Parathyroid adenoma (tissue), 2 donors: ENCODE results near the gene MVP.

ENCODE experiments used
- H2AFZ ChIP-seq: fragments of 300-600 bp; sonication (generic); one replicate; pipeline ENCODE4 v1.7.0; 2017; ENCODE audit warnings: antibody characterized with exemption, mild to moderate bottlenecking
- H3K27ac ChIP-seq: fragments of 300-600 bp; sonication (generic); one replicate; pipeline ENCODE4 v1.7.0; 2017
- H3K27me3 ChIP-seq: fragments of 300-600 bp; sonication (generic); one replicate; pipeline ENCODE4 v1.7.0; 2017; ENCODE audit warnings: low read length; ENCODE audit not compliant: control insufficient read depth, insufficient read depth
- H3K36me3 ChIP-seq: fragments of 300-600 bp; sonication (generic); one replicate; pipeline ENCODE4 v1.7.0; 2017; ENCODE audit warnings: low read length; ENCODE audit not compliant: control insufficient read depth, insufficient read depth
- H3K4me1 ChIP-seq: fragments of 300-600 bp; sonication (generic); one replicate; pipeline ENCODE4 v1.7.0; 2017; ENCODE audit warnings: control low read depth
- H3K4me2 ChIP-seq: fragments of 300-600 bp; sonication (generic); one replicate; pipeline ENCODE4 v1.7.0; 2017; ENCODE audit warnings: low read length
- H3K4me3 ChIP-seq: fragments of 300-600 bp; sonication (generic); one replicate; pipeline ENCODE4 v1.7.0; 2017; ENCODE audit warnings: low read depth, low read length
- H3K79me2 ChIP-seq: fragments of 300-600 bp; sonication (generic); one replicate; pipeline ENCODE4 v1.7.0; 2017; ENCODE audit warnings: control low read depth
- H3K9ac ChIP-seq: fragments of 300-600 bp; sonication (generic); one replicate; pipeline ENCODE4 v1.7.0; 2017; ENCODE audit warnings: mild to moderate bottlenecking
- H3K9me3 ChIP-seq: fragments of 300-600 bp; sonication (generic); one replicate; pipeline ENCODE4 v1.7.0; 2017; ENCODE audit warnings: low read length; ENCODE audit not compliant: control insufficient read depth
- TF ChIP-seq, protein P1 (sequence below): fragments of 300-600 bp; sonication (generic); IDR thresholded peaks from one replicate; pipeline ENCODE4 v1.7.0; 2017; ENCODE audit warnings: antibody characterized with exemption, mild to moderate bottlenecking
- donor health status: primary hyperparathyroidism.

MVP gene

DNA sequence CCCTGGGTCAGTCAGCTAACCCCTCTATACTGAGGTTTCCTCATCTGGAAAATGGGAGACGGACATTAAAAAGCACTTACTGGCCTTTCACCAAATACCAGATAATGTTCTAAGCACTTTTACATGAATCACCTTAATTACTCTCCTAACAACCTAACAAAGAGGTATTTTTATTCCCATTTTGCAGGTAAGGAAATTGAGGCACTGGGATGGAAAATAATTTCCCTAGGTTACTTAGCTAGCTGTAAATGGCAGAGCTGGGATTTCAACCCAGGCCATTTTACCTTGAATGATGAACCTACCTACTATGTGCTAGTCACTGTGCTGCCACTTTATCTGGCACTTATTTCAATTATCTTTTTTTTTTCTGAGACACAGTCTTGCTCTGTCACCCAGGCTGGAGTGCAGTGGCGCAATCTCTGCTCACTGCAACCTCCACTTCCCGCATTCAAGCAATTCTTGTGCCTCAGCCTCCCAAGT, 26.0 kb upstream of the MVP start:
- Histone ChIP-seq H3K4me2 (no peak overlapping the region), H2AFZ (no peak overlapping the region)
- TF ChIP-seq, protein P1, sequence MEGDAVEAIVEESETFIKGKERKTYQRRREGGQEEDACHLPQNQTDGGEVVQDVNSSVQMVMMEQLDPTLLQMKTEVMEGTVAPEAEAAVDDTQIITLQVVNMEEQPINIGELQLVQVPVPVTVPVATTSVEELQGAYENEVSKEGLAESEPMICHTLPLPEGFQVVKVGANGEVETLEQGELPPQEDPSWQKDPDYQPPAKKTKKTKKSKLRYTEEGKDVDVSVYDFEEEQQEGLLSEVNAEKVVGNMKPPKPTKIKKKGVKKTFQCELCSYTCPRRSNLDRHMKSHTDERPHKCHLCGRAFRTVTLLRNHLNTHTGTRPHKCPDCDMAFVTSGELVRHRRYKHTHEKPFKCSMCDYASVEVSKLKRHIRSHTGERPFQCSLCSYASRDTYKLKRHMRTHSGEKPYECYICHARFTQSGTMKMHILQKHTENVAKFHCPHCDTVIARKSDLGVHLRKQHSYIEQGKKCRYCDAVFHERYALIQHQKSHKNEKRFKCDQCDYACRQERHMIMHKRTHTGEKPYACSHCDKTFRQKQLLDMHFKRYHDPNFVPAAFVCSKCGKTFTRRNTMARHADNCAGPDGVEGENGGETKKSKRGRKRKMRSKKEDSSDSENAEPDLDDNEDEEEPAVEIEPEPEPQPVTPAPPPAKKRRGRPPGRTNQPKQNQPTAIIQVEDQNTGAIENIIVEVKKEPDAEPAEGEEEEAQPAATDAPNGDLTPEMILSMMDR, result no peak

DNA sequence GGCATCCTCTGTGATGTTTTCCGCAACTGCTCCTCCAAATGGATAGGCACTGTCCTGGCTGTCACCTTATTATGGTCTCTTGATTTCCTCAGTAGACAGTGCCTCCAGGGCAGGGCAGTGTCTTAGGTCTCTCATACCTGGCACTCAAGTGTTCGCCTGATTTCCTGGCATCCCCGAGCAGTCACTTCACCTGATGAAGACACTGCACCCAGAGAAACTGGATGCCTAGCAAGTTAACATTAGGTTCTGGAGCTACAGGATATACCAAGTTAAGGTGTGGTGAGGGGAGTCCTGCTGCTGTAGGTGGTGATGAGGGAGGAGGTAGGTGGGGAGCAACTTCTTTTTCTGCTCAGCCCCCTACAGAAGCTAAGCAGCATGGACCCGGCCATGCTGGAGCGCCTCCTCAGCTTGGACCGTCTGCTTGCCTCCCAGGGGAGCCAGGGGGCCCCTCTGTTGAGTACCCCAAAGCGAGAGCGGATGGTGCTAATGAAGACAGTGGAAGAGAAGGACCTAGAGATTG, 17.8 kb upstream of the MVP start:
- Histone ChIP-seq H3K79me2 (no peaks in the 10 kb centered on the region), H3K36me3 (no peaks in the 10 kb centered on the region), H3K9ac (no peak overlapping the region), H3K9me3 (no peaks in the 10 kb centered on the region), H3K4me2 (no peak overlapping the region), H3K4me1 (peaks cover 10% of the 10 kb centered on the region), H3K4me3 (no peak overlapping the region), H3K27ac (no peak overlapping the region), H2AFZ (no peak overlapping the region), H3K27me3 (no peaks in the 10 kb centered on the region)
- TF ChIP-seq, protein P1, result no peak

More for the DNA sequence above, 26.0 kb upstream of the MVP start:
- Histone ChIP-seq H3K4me3 (no peak overlapping the region), H3K9ac (no peak overlapping the region), H3K9me3 (no peaks in the 10 kb centered on the region), H3K27ac (no peak overlapping the region), H3K27me3 (no peaks in the 10 kb centered on the region), H3K4me1 (peaks cover 19% of the 10 kb centered on the region), H3K36me3 (no peaks in the 10 kb centered on the region), H3K79me2 (peaks cover 44% of the 10 kb centered on the region)

DNA sequence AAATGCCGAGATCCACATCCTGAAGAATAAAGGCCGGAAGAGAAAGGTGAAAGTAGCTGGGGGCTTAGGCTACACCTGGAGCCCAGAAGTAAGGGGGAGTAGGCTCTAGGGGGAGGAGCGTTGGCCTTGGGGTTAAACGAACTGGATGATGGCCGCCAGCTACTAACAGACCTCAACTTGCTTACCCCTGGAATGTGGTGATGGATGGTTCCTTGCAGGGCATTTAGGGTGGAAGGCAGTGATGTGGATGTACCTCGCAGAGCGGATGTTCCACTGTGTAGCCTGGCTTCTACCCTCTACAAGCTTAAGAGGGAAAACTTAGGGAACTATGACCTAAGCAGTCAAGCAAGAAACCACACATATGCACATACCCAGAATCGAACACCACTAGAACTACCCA, 16.2 kb upstream of the MVP start:
- H3K9me3 ChIP-seq, result no peaks in the 10 kb centered on the region
- H3K4me1 ChIP-seq, result peaks cover 16% of the 10 kb centered on the region
- H3K36me3 ChIP-seq, result no peaks in the 10 kb centered on the region
- peak overlapping the region; percentile 84 for H3K27ac ChIP-seq
- no peak overlapping the region for H2AFZ ChIP-seq
- TF ChIP-seq, protein P1, result no peak
- H3K4me2 ChIP-seq, result peak overlapping the region; percentile 96
- H3K27me3 ChIP-seq, result no peaks in the 10 kb centered on the region
- H3K9ac ChIP-seq, result no peak overlapping the region
- peak overlapping the region; percentile 97 for H3K4me3 ChIP-seq
- H3K79me2 ChIP-seq, result no peaks in the 10 kb centered on the region

DNA sequence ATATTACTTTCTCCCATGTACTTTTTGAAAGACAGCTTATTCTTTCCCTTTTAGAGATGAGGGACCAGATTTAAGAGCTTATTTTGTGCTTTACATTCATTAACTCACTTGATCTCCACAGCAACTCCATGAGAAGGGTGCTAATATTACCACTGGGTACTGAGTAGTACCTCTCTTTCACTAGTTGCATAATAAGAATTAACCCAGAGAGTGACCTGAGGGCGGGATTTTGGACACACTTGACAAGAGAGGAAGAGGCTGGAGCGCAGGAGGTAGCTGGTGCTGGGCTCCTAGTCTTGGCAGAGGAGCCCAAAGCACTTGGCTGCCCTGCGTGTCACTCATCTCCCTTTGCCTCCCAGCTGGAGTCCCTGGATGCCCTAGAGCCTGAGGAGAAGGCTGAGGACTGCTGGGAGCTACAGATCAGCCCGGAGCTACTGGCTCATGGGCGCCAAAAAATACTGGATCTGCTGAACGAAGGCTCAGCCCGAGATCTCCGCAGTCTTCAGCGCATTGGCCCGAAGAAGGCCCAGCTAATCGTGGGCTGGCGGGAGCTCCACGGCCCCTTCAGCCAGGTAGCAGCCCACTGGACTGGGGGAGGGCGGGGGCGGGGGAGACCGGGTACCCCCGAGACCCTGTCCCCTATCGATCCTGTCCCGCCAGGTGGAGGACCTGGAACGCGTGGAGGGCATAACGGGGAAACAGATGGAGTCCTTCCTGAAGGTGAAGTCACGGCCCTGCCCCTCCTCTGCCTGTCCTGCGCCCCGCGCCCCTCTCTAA, 15.6 kb upstream of the MVP start:
- Histone ChIP-seq H3K4me3 (peak overlapping the region; percentile 97), H3K9ac (peak overlapping the region; percentile 10), H3K4me2 (peak overlapping the region; percentile 96), H3K79me2 (no peaks in the 10 kb centered on the region), H3K27ac (peak overlapping the region; percentile 84), H2AFZ (peak overlapping the region; percentile 78), H3K4me1 (peaks cover 16% of the 10 kb centered on the region), H3K9me3 (no peaks in the 10 kb centered on the region), H3K36me3 (no peaks in the 10 kb centered on the region), H3K27me3 (no peaks in the 10 kb centered on the region)
- TF ChIP-seq, protein P1, result no peak
